ENCODE data around the gene DHRS13.

DNA sequence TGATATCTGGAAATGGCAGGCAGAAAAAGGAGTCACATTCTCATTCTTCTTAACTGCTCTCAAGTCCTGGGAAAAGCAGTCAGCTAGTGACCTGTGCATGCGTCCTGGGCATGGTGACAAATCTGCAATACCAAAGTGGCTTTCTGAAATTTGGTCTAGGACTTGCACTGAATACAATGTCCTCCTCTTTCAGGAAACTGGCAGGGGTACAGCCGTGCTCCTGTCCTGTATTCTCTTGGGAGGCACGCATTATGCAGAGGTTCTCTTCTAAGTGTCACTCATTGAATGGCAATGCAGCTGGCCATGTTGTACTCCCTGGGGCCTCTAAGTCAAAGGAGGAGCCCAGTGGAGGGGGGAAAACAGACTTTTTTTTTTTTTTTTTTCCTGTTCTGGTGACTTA lies 37.8 kb upstream of the DHRS13 start:
- TF ChIP-seq, protein P1, sequence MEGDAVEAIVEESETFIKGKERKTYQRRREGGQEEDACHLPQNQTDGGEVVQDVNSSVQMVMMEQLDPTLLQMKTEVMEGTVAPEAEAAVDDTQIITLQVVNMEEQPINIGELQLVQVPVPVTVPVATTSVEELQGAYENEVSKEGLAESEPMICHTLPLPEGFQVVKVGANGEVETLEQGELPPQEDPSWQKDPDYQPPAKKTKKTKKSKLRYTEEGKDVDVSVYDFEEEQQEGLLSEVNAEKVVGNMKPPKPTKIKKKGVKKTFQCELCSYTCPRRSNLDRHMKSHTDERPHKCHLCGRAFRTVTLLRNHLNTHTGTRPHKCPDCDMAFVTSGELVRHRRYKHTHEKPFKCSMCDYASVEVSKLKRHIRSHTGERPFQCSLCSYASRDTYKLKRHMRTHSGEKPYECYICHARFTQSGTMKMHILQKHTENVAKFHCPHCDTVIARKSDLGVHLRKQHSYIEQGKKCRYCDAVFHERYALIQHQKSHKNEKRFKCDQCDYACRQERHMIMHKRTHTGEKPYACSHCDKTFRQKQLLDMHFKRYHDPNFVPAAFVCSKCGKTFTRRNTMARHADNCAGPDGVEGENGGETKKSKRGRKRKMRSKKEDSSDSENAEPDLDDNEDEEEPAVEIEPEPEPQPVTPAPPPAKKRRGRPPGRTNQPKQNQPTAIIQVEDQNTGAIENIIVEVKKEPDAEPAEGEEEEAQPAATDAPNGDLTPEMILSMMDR (IDR thresholded peaks at IDR 0.05) = no peak
- no peak for TF ChIP-seq POLR2A (IDR thresholded peaks at IDR 0.05)
